OCI-LY1 (cell line): ENCODE results near the gene MAN2B2.

ENCODE experiments used
- H2AFZ ChIP-seq: fragments of 200-600 bp; sonication (generic), shearing (Covaris generic); 2 replicates; pipeline ENCODE4 v1.6.0; 2014; ENCODE audit warnings: antibody characterized with exemption, mild to moderate bottlenecking, low read length
- H3F3A ChIP-seq: fragments of 200-600 bp; sonication (generic), shearing (Covaris generic); 2 replicates; pipeline ENCODE4 v1.6.0; 2014; ENCODE audit warnings: mild to moderate bottlenecking, antibody characterized with exemption, low read length, moderate library complexity; ENCODE audit not compliant: insufficient read depth
- H3K27ac ChIP-seq: fragments of 200-600 bp; sonication (generic); 2 replicates; pipeline ENCODE4 v1.5.1; 2014; ENCODE audit warnings: low read length, mixed run types, mild to moderate bottlenecking, low read depth; ENCODE audit not compliant: poor library complexity, severe bottlenecking
- H3K27me3 ChIP-seq: fragments of 200-600 bp; sonication (generic); 2 replicates; pipeline ENCODE4 v1.6.0; 2014; ENCODE audit warnings: antibody characterized with exemption, mild to moderate bottlenecking, low read length, moderate library complexity; ENCODE audit not compliant: insufficient read depth
- H3K36me3 ChIP-seq: fragments of 200-600 bp; sonication (generic); 2 replicates; pipeline ENCODE4 v1.6.1; 2014; ENCODE audit warnings: mild to moderate bottlenecking, antibody characterized with exemption, low read length, moderate library complexity, mixed read lengths; ENCODE audit not compliant: insufficient read depth
- H3K4me1 ChIP-seq: fragments of 200-600 bp; sonication (generic); 2 replicates; pipeline ENCODE4 v1.5.1; 2014; ENCODE audit warnings: mild to moderate bottlenecking, low read length, moderate library complexity; ENCODE audit not compliant: insufficient read depth, severe bottlenecking
- H3K4me2 ChIP-seq: fragments of 200-600 bp; sonication (generic), shearing (Covaris generic); 2 replicates; pipeline ENCODE4 v1.6.1; 2014; ENCODE audit warnings: low read length
- H3K4me3 ChIP-seq: fragments of 200-600 bp; sonication (generic); 2 replicates; pipeline ENCODE4 v1.5.1; 2014; ENCODE audit warnings: low read length, low read depth, mild to moderate bottlenecking, mixed read lengths; ENCODE audit not compliant: poor library complexity, severe bottlenecking
- H3K79me2 ChIP-seq: fragments of 200-600 bp; shearing (Covaris generic); 2 replicates; pipeline ENCODE4 v1.6.1; 2016; ENCODE audit warnings: mixed run types, low read length, mixed read lengths; ENCODE audit not compliant: insufficient read depth
- H3K9ac ChIP-seq: fragments of 200-600 bp; sonication (generic), shearing (Covaris generic); 2 replicates; pipeline ENCODE4 v1.6.1; 2014; ENCODE audit warnings: mild to moderate bottlenecking, low read length, mixed read lengths
- H3K9me2 ChIP-seq: fragments of 200-600 bp; sonication (generic), shearing (Covaris generic); 2 replicates; pipeline ENCODE4 v1.6.1; 2014; ENCODE audit warnings: low read depth, mild to moderate bottlenecking, low read length, mixed read lengths
- H3K9me3 ChIP-seq: fragments of 200-600 bp; shearing (Covaris generic); 2 replicates; pipeline ENCODE4 v1.6.1; 2014; ENCODE audit warnings: low read length, mixed read lengths
- H4K20me1 ChIP-seq: fragments of 200-600 bp; sonication (generic), shearing (Covaris generic); 2 replicates; pipeline ENCODE4 v1.6.0; 2016; ENCODE audit warnings: mild to moderate bottlenecking, low read length; ENCODE audit not compliant: insufficient read depth
- EZH2 ChIP-seq: fragments of 200-600 bp; sonication (generic), shearing (Covaris generic); IDR thresholded peaks from 2 replicates; pipeline ENCODE4 v1.8.0; 2017; ENCODE audit warnings: borderline replicate concordance, mixed run types, mild to moderate bottlenecking, antibody characterized with exemption, low read length, moderate library complexity, mixed read lengths
- TF ChIP-seq, protein P1 (sequence below): fragments of 200-600 bp; sonication (generic), shearing (Covaris generic); IDR thresholded peaks from 2 replicates; pipeline ENCODE4 v1.5.1; 2017; ENCODE audit warnings: mild to moderate bottlenecking, antibody characterized with exemption, low read length, moderate library complexity, mixed read lengths

MAN2B2 gene

DNA sequence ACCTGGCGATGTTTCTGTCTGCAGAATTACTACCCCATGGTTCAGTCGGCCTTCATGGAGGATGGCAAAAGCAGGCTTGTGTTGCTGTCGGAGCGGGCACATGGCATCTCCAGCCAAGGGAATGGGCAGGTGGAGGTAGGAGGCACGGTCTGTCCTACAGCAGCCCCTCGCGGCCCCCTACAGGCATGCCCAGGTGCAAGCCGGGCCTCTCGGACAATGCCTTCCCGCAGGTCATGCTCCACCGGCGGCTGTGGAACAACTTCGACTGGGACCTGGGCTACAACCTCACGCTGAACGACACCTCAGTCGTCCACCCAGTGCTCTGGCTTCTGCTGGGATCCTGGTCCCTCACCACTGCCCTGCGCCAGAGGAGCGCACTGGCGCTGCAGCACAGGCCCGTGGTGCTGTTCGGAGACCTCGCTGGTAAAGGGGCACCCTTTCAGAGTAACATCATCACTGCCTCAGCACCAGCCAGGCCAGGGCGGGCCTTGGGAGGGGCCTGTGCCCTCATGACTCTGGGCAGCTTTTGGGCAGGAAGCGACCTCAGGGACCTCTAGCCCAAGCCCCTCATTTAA lies 36.0 kb downstream of the MAN2B2 start:
- Histone ChIP-seq H3F3A (no peaks in the 10 kb centered on the region), H3K4me1 (no peaks in the 10 kb centered on the region), H3K9me3 (no peaks in the 10 kb centered on the region), H4K20me1 (no peaks in the 10 kb centered on the region), H3K9ac (no peak overlapping the region), H3K27me3 (no peaks in the 10 kb centered on the region), H2AFZ (no peak overlapping the region), H3K36me3 (peaks cover 4% of the 10 kb centered on the region; the same call in 1 of the 2 replicates), H3K4me2 (no peak overlapping the region), H3K27ac (no peak overlapping the region), H3K79me2 (no peaks in the 10 kb centered on the region), H3K9me2 (no peaks in the 10 kb centered on the region), H3K4me3 (no peak overlapping the region)
- TF ChIP-seq EZH2, result no peak
- TF ChIP-seq, protein P1, sequence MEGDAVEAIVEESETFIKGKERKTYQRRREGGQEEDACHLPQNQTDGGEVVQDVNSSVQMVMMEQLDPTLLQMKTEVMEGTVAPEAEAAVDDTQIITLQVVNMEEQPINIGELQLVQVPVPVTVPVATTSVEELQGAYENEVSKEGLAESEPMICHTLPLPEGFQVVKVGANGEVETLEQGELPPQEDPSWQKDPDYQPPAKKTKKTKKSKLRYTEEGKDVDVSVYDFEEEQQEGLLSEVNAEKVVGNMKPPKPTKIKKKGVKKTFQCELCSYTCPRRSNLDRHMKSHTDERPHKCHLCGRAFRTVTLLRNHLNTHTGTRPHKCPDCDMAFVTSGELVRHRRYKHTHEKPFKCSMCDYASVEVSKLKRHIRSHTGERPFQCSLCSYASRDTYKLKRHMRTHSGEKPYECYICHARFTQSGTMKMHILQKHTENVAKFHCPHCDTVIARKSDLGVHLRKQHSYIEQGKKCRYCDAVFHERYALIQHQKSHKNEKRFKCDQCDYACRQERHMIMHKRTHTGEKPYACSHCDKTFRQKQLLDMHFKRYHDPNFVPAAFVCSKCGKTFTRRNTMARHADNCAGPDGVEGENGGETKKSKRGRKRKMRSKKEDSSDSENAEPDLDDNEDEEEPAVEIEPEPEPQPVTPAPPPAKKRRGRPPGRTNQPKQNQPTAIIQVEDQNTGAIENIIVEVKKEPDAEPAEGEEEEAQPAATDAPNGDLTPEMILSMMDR, result no peak

DNA sequence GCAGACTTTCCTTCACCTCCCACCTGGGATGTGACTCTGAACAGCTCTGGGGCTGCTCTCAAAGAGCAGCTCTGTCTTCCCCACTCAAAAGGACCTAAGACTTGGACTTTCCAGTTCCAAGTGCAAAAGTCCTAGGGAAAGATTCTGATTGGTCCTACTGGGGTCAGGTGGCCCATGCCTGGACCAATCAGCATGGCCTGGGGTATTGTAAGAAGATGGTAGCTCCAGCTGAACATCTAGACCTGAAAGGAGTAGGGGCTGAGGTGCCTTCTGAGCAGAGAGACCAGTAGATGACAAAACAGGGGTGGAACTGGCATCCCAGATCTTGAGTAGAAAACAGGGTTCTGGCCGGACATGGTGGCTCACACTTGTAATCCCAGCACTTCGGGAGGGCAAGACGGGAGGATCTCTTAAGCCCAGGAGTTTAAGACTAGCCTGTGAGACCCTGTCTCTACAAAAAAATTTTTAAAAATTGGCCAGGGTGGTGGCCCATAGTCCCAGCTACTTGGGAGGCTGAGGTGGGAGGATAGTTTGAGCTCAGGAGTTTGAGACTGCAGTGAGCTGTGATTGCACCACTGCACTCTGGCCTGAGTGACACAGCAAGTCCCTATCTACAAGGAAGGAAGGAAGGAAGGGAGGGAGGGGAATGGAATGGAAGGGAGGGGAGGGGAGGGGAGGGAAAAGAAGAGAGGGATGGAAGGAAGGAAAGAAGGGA lies 38.1 kb downstream of the MAN2B2 start:
- H4K20me1 ChIP-seq, result no peaks in the 10 kb centered on the region
- H3K9me2 ChIP-seq, result no peaks in the 10 kb centered on the region
- H3K4me3 ChIP-seq, result no peak overlapping the region
- no peak overlapping the region for H3K4me2 ChIP-seq
- H3K36me3 ChIP-seq, result peaks cover 3% of the 10 kb centered on the region; the same call in 1 of the 2 replicates
- no peak overlapping the region for H3K9ac ChIP-seq
- H3F3A ChIP-seq, result no peaks in the 10 kb centered on the region
- no peak overlapping the region for H2AFZ ChIP-seq
- no peaks in the 10 kb centered on the region for H3K79me2 ChIP-seq
- H3K27ac ChIP-seq, result no peak overlapping the region
- no peaks in the 10 kb centered on the region for H3K4me1 ChIP-seq
- TF ChIP-seq, protein P1, result no peak
- TF ChIP-seq EZH2, result no peak
- H3K9me3 ChIP-seq, result no peaks in the 10 kb centered on the region
- H3K27me3 ChIP-seq, result no peaks in the 10 kb centered on the region

DNA sequence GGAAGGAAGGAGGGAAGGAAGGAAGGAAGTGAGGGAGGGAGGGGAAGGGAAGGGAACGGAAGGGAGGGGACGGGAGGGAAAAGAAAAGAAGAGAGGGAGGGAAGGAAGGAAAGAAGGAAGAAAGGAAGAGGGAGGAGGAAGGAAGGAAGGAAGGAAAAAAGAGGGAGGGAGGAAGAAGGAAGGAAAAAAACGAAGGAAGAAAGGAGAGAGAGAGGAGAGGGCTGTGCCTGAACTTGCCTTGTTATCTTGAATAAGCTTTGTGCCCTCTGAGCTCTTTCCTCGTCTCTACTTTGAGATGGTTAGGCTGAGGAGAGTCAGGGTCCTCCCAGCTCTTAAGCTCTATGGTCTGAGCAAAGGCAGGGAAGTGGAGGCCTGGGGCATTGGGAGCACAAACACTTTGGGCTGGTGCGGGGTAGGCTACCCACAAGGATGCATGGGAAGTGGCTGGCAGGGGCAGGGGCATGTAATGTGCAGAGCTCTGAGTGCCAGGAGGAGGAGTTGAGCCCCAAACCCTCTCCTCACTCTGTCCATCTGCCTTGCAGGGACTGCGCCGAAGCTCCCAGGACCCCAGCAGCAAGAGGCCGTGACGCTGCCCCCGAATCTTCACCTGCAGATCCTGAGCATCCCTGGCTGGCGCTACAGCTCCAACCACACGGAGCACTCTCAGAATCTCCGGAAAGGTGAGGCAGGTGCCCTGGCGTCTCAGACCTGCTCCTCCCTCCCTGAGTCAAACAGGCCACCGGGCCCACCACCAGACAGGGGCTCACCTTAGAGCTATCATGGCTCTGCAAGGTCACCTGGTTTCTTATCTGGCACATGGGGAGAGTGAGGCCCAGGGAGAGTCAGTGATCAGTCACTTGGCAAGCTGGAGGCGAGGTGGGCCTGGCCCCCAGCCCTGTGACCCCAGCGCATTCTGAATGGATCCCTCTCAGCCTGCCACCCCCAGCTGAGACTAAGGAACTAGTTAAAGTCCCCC lies 39.0 kb downstream of the MAN2B2 start:
- no peaks in the 10 kb centered on the region for H3K27me3 ChIP-seq
- H3K36me3 ChIP-seq, result peaks cover 3% of the 10 kb centered on the region; the same call in 1 of the 2 replicates
- no peak overlapping the region for H2AFZ ChIP-seq

More for the DNA sequence above, 39.0 kb downstream of the MAN2B2 start:
- H3K4me3 ChIP-seq, result no peak overlapping the region
- no peaks in the 10 kb centered on the region for H3K9me3 ChIP-seq
- no peaks in the 10 kb centered on the region for H3F3A ChIP-seq
- H3K9me2 ChIP-seq, result no peaks in the 10 kb centered on the region
- no peak overlapping the region for H3K27ac ChIP-seq
- no peaks in the 10 kb centered on the region for H3K79me2 ChIP-seq
- H3K9ac ChIP-seq, result no peak overlapping the region
- no peaks in the 10 kb centered on the region for H3K4me1 ChIP-seq
- no peak for TF ChIP-seq EZH2
- TF ChIP-seq, protein P1, result no peak
- no peak overlapping the region for H3K4me2 ChIP-seq
- no peaks in the 10 kb centered on the region for H4K20me1 ChIP-seq
